ENCODE measurements around the gene GATA3. TPM values are rescaled to one million over a fixed set of nuclear protein-coding genes. Genes with fewer than 3 reads are reported as not detected.

GATA3 gene
- total and polyA plus RNA-seq, 12 donors = 1.1 to 3.2 (median 1.4) TPM

GRCh38 chr10:8116926-8117493, 62.5 kb downstream of the GATA3 start:
- H3K4me1 ChIP-seq = no peaks in the 10 kb centered on the region
- H3K9me3 ChIP-seq = no peaks in the 10 kb centered on the region
- H3K27me3 ChIP-seq = peaks cover 0 to 11% (median 0%) of the 10 kb centered on the region in 7 donors
- DNase-seq = no peak
- H3K4me3 ChIP-seq = no peak overlapping the region
- H3K27ac ChIP-seq = no peak overlapping the region
- no peak for TF ChIP-seq CTCF (IDR thresholded peaks at IDR 0.05)
- no peak for ATAC-seq
- no peaks in the 10 kb centered on the region for H3K36me3 ChIP-seq
- WGBS, 2 donors = 33 to 42% methylated on average over 12 of the region's 12 CpGs
- intact Hi-C loops (cut with DNase I) = no loop called here

GRCh38 chr10:8121201-8121890, 66.9 kb downstream of the GATA3 start:
- H3K9me3 ChIP-seq = no peaks in the 10 kb centered on the region
- H3K36me3 ChIP-seq = no peaks in the 10 kb centered on the region
- ATAC-seq (no peak), DNase-seq (no peak)
- TF ChIP-seq CTCF (IDR thresholded peaks at IDR 0.05) = no peak
- intact Hi-C loops (cut with DNase I) = no loop called here
- H3K4me1 ChIP-seq = no peaks in the 10 kb centered on the region
- H3K4me3 ChIP-seq = no peak overlapping the region
- no peak overlapping the region for H3K27ac ChIP-seq
- WGBS, 2 donors = 82 to 88% methylated on average over 12 of the region's 12 CpGs
- peaks cover 0 to 10% (median 0%) of the 10 kb centered on the region in 7 donors for H3K27me3 ChIP-seq

- Histone ChIP-seq H3K27me3 (peaks cover 0 to 10% (median 0%) of the 10 kb centered on the region in 7 donors), H3K4me1 (no peaks in the 10 kb centered on the region), H3K9me3 (no peaks in the 10 kb centered on the region), H3K4me3 (no peak overlapping the region), H3K27ac (no peak overlapping the region), H3K36me3 (no peaks in the 10 kb centered on the region)
- intact Hi-C loops (cut with DNase I) = no loop called here
- no peak for DNase-seq
- no peak for ATAC-seq
- WGBS, 2 donors = 83 to 84% methylated on average over 7 of the region's 7 CpGs
- no peak for TF ChIP-seq CTCF (IDR thresholded peaks at IDR 0.05)
Measured at GRCh38 chr10:8122611-8123369, 68.3 kb downstream of the GATA3 start.

GRCh38 chr10:8124436-8124835, 69.9 kb downstream of the GATA3 start:
- intact Hi-C loops (cut with DNase I) = no loop called here
- ATAC-seq = no peak
- WGBS, 2 donors = 94 to 98% methylated on average over 2 of the region's 2 CpGs
- Histone ChIP-seq H3K27me3 (peaks cover 0 to 10% (median 0%) of the 10 kb centered on the region in 7 donors), H3K9me3 (no peaks in the 10 kb centered on the region), H3K4me1 (no peaks in the 10 kb centered on the region), H3K27ac (no peak overlapping the region), H3K36me3 (no peaks in the 10 kb centered on the region), H3K4me3 (no peak overlapping the region)
- TF ChIP-seq CTCF (IDR thresholded peaks at IDR 0.05) = no peak
- no peak for DNase-seq

Other genes with a start within 250 kb of the GATA3 start
- 10 to 100 TPM in 8 of 10 donors, 1 to 10 TPM in 2; 9.9 to 14.9 (median 11.2) TPM for gene TAF3, start 236.2 kb upstream of the GATA3 start, total RNA-seq
- gene TAF3, start 236.2 kb upstream of the GATA3 start, polyA plus RNA-seq = 1 to 10 TPM; 3.6 to 6.4 TPM